GM23338 (cell line): ENCODE results near the gene PAIP2. TPM values are rescaled to one million over a fixed set of nuclear protein-coding genes. Genes with fewer than 3 reads are reported as not detected.

Experiments used
- ATAC-seq: fragments of 200-7000 bp; cut with Tn5 transposase; 3 replicates; pipeline ENCODE4 v1.9.1; 2020
- DNase-seq: peaks from one replicate; pipeline ENCODE4 v3.0.0-alpha.2; 2015; ENCODE audit warnings: low spot score
- H2AFZ ChIP-seq: fragments of 200-600 bp; sonication (generic); 2 replicates; pipeline ENCODE4 v1.8.0; 2016; ENCODE audit warnings: antibody characterized with exemption, mild to moderate bottlenecking, moderate library complexity
- H3F3A ChIP-seq: fragments of 200-600 bp; sonication (generic); replicated peaks from 2 replicates; pipeline ENCODE4 v1.8.0; 2017; ENCODE audit warnings: antibody characterized with exemption, mixed run types, low read depth
- H3K27ac ChIP-seq: fragments of 200-600 bp; sonication (generic); 2 replicates; pipeline ENCODE4 v1.6.1; 2016; ENCODE audit warnings: low read depth
- H3K27me3 ChIP-seq: fragments of 200-600 bp; sonication (generic); 2 replicates; pipeline ENCODE4 v1.8.0; 2016; ENCODE audit warnings: mild to moderate bottlenecking, mixed run types, moderate library complexity; ENCODE audit not compliant: insufficient read depth
- H3K36me3 ChIP-seq: fragments of 200-600 bp; sonication (generic); 2 replicates; pipeline ENCODE4 v1.8.0; 2016; ENCODE audit warnings: mild to moderate bottlenecking; ENCODE audit not compliant: insufficient read depth
- H3K4me1 ChIP-seq: fragments of 200-600 bp; sonication (generic); 2 replicates; pipeline ENCODE4 v1.8.0; 2016; ENCODE audit warnings: mild to moderate bottlenecking, moderate library complexity; ENCODE audit not compliant: insufficient read depth
- H3K4me2 ChIP-seq: fragments of 200-600 bp; sonication (generic); 2 replicates; pipeline ENCODE4 v1.7.1; 2017; ENCODE audit warnings: mixed run types
- H3K4me3 ChIP-seq: fragments of 200-600 bp; sonication (generic); 2 replicates; pipeline ENCODE4 v1.6.1; 2016; ENCODE audit warnings: mixed run types
- H3K79me2 ChIP-seq: fragments of 200-600 bp; sonication (generic); replicated peaks from 2 replicates; pipeline ENCODE4 v1.8.0; 2017; ENCODE audit warnings: mild to moderate bottlenecking; ENCODE audit not compliant: insufficient read depth
- H3K9me2 ChIP-seq: fragments of 200-600 bp; sonication (generic); 2 replicates; pipeline ENCODE4 v1.8.0; 2017; ENCODE audit not compliant: insufficient read depth
- H4K20me1 ChIP-seq: fragments of 200-600 bp; sonication (generic); replicated peaks from 2 replicates; pipeline ENCODE4 v1.8.0; 2017; ENCODE audit warnings: mild to moderate bottlenecking; ENCODE audit not compliant: insufficient read depth
- H3K27ac Mint-ChIP-seq: 2 replicates; pipeline ENCODE4 v1.8.0; 2020; ENCODE audit warnings: inconsistent platforms, mild to moderate bottlenecking, moderate library complexity, mixed read lengths
- H3K27me3 Mint-ChIP-seq: 3 replicates; pipeline ENCODE4 v1.8.0; 2022; ENCODE audit warnings: low read depth, mild to moderate bottlenecking, moderate library complexity, mixed read lengths, inconsistent platforms; ENCODE audit not compliant: insufficient read depth, poor library complexity
- H3K36me3 Mint-ChIP-seq: 3 replicates; pipeline ENCODE4 v1.8.0; 2021; ENCODE audit warnings: low read depth, mild to moderate bottlenecking, inconsistent platforms, moderate library complexity, mixed read lengths
- H3K4me1 Mint-ChIP-seq: 3 replicates; pipeline ENCODE4 v1.8.0; 2020; ENCODE audit warnings: mild to moderate bottlenecking, inconsistent platforms, mixed read lengths
- H3K4me3 Mint-ChIP-seq: 3 replicates; pipeline ENCODE4 v1.8.0; 2021; ENCODE audit warnings: moderate library complexity, mild to moderate bottlenecking, inconsistent platforms, mixed read lengths
- H3K9me3 Mint-ChIP-seq: 3 replicates; pipeline ENCODE4 v1.8.0; 2020; ENCODE audit warnings: moderate library complexity, mild to moderate bottlenecking, inconsistent platforms, mixed read lengths
- EZH2 ChIP-seq: fragments of 200-600 bp; sonication (generic); IDR thresholded peaks from one replicate; pipeline ENCODE4 v1.8.0; 2017; ENCODE audit warnings: antibody characterized with exemption, mild to moderate bottlenecking, low read depth; ENCODE audit not compliant: unreplicated experiment
- NANOG ChIP-seq: IDR thresholded peaks from 2 replicates; pipeline ENCODE4 v1.6.1; 2016; ENCODE audit warnings: antibody characterized with exemption, borderline replicate concordance
- POLR2AphosphoS5 ChIP-seq: IDR thresholded peaks from 2 replicates; pipeline ENCODE4 v1.6.1; 2016; ENCODE audit warnings: antibody characterized with exemption, low read depth
- STAT1 ChIP-seq: IDR thresholded peaks from one replicate; pipeline ENCODE4 v1.6.1; 2016; ENCODE audit warnings: antibody characterized with exemption; ENCODE audit not compliant: unreplicated experiment
- polyA plus RNA-seq: library from polyadenylated mRNA; unstranded; fragments of >200 nt; fragmentation: Nextera tagmentation; extraction: Ambion mirVana; gene quantifications from 2 replicates; pipeline ENCODE4 v1.2.1, GENCODE V29; 2016
- total RNA-seq: library from RNA; depleted of rRNA; stranded (reverse); fragments of >200 nt; shearing (Covaris generic); gene quantifications from 2 replicates; pipeline ENCODE4 v1.2.3, GENCODE V29; 2014
- TF ChIP-seq, protein P1 (sequence below): IDR thresholded peaks from one replicate; pipeline ENCODE4 v1.6.1; 2018; ENCODE audit warnings: antibody characterized with exemption; ENCODE audit not compliant: unreplicated experiment
- TF ChIP-seq, protein P2 (sequence below), 2 experiments: fragments of 200-600 bp in 1 of 2; sonication (generic) in 1 of 2; conservative IDR thresholded peaks; 2 replicates each; pipeline versions ENCODE4 v1.5.1 to v1.6.1; 2016 to 2017; ENCODE audit warnings: antibody characterized with exemption in 2 of 2, low read depth in 2 of 2, mild to moderate bottlenecking in 2 of 2, moderate library complexity in 1 of 2
- TF ChIP-seq, protein P3 (sequence below): fragments of 250-450 bp; sonication (Bioruptor Pico); IDR thresholded peaks from 2 replicates; pipeline ENCODE4 v1.5.0; 2020; ENCODE audit warnings: mild to moderate bottlenecking, moderate library complexity

Gene PAIP2
- total and polyA plus RNA-seq, 2 experiments from 2014 or later, result 132 to 277 TPM

DNA sequence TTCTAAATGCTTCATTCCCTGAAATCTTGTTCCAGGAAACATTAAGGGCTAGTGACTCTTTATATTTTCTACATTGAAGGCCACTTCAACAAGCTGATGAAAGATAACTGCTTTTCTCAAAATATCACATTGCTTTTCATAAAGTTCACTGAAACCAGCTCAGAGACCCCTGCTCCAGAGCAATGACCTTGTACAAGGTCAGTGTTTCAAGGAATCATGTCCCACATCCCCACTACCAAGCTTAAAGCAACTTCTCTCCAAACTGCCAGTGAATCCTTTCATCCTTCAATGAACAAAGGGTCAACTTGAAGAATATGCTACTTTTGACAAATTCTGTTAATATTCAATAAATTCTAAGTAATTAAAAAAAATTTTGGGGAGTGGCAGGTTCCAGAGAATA lies 74.2 kb downstream of the PAIP2 start (continued):
- TF ChIP-seq, protein P1, sequence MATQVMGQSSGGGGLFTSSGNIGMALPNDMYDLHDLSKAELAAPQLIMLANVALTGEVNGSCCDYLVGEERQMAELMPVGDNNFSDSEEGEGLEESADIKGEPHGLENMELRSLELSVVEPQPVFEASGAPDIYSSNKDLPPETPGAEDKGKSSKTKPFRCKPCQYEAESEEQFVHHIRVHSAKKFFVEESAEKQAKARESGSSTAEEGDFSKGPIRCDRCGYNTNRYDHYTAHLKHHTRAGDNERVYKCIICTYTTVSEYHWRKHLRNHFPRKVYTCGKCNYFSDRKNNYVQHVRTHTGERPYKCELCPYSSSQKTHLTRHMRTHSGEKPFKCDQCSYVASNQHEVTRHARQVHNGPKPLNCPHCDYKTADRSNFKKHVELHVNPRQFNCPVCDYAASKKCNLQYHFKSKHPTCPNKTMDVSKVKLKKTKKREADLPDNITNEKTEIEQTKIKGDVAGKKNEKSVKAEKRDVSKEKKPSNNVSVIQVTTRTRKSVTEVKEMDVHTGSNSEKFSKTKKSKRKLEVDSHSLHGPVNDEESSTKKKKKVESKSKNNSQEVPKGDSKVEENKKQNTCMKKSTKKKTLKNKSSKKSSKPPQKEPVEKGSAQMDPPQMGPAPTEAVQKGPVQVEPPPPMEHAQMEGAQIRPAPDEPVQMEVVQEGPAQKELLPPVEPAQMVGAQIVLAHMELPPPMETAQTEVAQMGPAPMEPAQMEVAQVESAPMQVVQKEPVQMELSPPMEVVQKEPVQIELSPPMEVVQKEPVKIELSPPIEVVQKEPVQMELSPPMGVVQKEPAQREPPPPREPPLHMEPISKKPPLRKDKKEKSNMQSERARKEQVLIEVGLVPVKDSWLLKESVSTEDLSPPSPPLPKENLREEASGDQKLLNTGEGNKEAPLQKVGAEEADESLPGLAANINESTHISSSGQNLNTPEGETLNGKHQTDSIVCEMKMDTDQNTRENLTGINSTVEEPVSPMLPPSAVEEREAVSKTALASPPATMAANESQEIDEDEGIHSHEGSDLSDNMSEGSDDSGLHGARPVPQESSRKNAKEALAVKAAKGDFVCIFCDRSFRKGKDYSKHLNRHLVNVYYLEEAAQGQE, result no peak
- TF ChIP-seq NANOG (no peak), STAT1 (no peak)

DNA sequence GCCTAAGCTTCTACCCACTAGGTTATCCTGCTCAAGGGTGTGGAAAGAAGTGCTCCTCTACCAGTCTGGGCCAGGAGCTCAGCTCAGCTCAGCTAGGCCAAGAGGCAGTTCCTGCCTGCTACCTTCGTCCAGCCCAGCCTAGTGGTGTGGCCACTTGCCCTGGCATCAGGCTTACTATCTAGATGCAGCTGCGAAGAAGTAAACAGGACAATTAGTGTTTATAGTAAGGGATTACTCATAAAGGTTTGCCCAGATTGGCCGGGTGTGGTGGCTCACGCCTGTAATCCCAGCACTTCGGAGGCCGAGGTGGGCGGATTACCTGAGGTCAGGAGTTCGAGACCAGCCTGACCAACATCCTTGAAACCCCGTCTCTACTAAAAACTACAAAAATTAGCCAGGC lies 75.0 kb downstream of the PAIP2 start:
- Histone ChIP-seq H3K9me2 (no peaks in the 10 kb centered on the region), H3K27ac (no peak overlapping the region), H4K20me1 (no peaks in the 10 kb centered on the region), H3K4me3 (no peak overlapping the region), H3K27me3 (no peaks in the 10 kb centered on the region), H3F3A (peaks cover 3% of the 10 kb centered on the region; the same call in 1 of the 2 replicates), H2AFZ (no peak overlapping the region), H3K4me1 (no peaks in the 10 kb centered on the region), H3K79me2 (no peaks in the 10 kb centered on the region), H3K4me2 (no peak overlapping the region), H3K36me3 (peaks cover 4% of the 10 kb centered on the region; the same call in 1 of the 2 replicates)
- Mint-ChIP-seq H3K4me3 (no peak overlapping the region), H3K9me3 (no peaks in the 10 kb centered on the region), H3K4me1 (peaks cover 15% of the 10 kb centered on the region), H3K27ac (no peak overlapping the region), H3K27me3 (no peaks in the 10 kb centered on the region), H3K36me3 (peaks cover 15% of the 10 kb centered on the region)
- TF ChIP-seq, protein P2, sequence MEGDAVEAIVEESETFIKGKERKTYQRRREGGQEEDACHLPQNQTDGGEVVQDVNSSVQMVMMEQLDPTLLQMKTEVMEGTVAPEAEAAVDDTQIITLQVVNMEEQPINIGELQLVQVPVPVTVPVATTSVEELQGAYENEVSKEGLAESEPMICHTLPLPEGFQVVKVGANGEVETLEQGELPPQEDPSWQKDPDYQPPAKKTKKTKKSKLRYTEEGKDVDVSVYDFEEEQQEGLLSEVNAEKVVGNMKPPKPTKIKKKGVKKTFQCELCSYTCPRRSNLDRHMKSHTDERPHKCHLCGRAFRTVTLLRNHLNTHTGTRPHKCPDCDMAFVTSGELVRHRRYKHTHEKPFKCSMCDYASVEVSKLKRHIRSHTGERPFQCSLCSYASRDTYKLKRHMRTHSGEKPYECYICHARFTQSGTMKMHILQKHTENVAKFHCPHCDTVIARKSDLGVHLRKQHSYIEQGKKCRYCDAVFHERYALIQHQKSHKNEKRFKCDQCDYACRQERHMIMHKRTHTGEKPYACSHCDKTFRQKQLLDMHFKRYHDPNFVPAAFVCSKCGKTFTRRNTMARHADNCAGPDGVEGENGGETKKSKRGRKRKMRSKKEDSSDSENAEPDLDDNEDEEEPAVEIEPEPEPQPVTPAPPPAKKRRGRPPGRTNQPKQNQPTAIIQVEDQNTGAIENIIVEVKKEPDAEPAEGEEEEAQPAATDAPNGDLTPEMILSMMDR (conservative IDR thresholded peaks at IDR 0.05; ENCODE audit: low read depth in 2 of 2), result no peak
- TF ChIP-seq, protein P1, result no peak
- TF ChIP-seq, protein P3, sequence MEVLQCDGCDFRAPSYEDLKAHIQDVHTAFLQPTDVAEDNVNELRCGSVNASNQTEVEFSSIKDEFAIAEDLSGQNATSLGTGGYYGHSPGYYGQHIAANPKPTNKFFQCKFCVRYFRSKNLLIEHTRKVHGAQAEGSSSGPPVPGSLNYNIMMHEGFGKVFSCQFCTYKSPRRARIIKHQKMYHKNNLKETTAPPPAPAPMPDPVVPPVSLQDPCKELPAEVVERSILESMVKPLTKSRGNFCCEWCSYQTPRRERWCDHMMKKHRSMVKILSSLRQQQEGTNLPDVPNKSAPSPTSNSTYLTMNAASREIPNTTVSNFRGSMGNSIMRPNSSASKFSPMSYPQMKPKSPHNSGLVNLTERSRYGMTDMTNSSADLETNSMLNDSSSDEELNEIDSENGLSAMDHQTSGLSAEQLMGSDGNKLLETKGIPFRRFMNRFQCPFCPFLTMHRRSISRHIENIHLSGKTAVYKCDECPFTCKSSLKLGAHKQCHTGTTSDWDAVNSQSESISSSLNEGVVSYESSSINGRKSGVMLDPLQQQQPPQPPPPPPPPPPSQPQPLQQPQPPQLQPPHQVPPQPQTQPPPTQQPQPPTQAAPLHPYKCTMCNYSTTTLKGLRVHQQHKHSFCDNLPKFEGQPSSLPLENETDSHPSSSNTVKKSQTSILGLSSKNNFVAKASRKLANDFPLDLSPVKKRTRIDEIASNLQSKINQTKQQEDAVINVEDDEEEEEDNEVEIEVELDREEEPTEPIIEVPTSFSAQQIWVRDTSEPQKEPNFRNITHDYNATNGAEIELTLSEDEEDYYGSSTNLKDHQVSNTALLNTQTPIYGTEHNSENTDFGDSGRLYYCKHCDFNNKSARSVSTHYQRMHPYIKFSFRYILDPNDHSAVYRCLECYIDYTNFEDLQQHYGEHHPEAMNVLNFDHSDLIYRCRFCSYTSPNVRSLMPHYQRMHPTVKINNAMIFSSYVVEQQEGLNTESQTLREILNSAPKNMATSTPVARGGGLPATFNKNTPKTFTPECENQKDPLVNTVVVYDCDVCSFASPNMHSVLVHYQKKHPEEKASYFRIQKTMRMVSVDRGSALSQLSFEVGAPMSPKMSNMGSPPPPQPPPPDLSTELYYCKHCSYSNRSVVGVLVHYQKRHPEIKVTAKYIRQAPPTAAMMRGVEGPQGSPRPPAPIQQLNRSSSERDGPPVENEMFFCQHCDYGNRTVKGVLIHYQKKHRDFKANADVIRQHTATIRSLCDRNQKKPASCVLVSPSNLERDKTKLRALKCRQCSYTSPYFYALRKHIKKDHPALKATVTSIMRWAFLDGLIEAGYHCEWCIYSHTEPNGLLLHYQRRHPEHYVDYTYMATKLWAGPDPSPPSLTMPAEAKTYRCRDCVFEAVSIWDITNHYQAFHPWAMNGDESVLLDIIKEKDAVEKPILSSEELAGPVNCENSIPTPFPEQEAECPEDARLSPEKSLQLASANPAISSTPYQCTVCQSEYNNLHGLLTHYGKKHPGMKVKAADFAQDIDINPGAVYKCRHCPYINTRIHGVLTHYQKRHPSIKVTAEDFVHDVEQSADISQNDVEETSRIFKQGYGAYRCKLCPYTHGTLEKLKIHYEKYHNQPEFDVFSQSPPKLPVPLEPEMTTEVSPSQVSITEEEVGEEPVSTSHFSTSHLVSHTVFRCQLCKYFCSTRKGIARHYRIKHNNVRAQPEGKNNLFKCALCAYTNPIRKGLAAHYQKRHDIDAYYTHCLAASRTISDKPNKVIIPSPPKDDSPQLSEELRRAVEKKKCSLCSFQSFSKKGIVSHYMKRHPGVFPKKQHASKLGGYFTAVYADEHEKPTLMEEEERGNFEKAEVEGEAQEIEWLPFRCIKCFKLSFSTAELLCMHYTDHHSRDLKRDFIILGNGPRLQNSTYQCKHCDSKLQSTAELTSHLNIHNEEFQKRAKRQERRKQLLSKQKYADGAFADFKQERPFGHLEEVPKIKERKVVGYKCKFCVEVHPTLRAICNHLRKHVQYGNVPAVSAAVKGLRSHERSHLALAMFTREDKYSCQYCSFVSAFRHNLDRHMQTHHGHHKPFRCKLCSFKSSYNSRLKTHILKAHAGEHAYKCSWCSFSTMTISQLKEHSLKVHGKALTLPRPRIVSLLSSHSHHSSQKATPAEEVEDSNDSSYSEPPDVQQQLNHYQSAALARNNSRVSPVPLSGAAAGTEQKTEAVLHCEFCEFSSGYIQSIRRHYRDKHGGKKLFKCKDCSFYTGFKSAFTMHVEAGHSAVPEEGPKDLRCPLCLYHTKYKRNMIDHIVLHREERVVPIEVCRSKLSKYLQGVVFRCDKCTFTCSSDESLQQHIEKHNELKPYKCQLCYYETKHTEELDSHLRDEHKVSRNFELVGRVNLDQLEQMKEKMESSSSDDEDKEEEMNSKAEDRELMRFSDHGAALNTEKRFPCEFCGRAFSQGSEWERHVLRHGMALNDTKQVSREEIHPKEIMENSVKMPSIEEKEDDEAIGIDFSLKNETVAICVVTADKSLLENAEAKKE, result no peak
- no peak for TF ChIP-seq STAT1
- no peak for TF ChIP-seq POLR2AphosphoS5
- TF ChIP-seq EZH2, result no peak
- TF ChIP-seq NANOG, result no peak
- DNase-seq (no peak), ATAC-seq (no peak)
